SK-N-SH treated with all-trans-retinoic acid at 6 μM for 48 hours (cell line): ENCODE measurements around the gene LIN9.

Experiments used
- ATAC-seq: fragments of 200-7000 bp; cut with Tn5 transposase; 3 replicates; pipeline ENCODE4 v1.9.1; 2020; ENCODE audit warnings: mild to moderate bottlenecking, moderate library complexity
- ARNTL ChIP-seq: fragments of 450-650 bp; formaldehyde crosslinking; IDR thresholded peaks from 2 replicates; pipeline ENCODE4 v1.5.0; 2020; ENCODE audit warnings: low read depth, mild to moderate bottlenecking, moderate library complexity, borderline replicate concordance
- BACH2 ChIP-seq: fragments of 250-450 bp; sonication (Bioruptor Pico); IDR thresholded peaks from 2 replicates; pipeline ENCODE4 v1.9.0; 2021; ENCODE audit warnings: mild to moderate bottlenecking, borderline replicate concordance
- CSDC2 ChIP-seq: fragments of 250-450 bp; sonication (Bioruptor Pico); IDR thresholded peaks from 2 replicates; pipeline ENCODE4 v1.5.0; 2020; ENCODE audit warnings: mild to moderate bottlenecking, moderate library complexity
- ESRRG ChIP-seq: fragments of 250-450 bp; sonication (Bioruptor Pico); IDR thresholded peaks from 2 replicates; pipeline ENCODE4 v1.6.1; 2021; ENCODE audit warnings: mild to moderate bottlenecking
- GLIS3 ChIP-seq: fragments of 250-450 bp; sonication (Bioruptor Pico); IDR thresholded peaks from 2 replicates; pipeline ENCODE4 v1.5.0; 2020; ENCODE audit warnings: mild to moderate bottlenecking, moderate library complexity
- ISL1 ChIP-seq: fragments of 250-450 bp; sonication (Bioruptor Pico); IDR thresholded peaks from 2 replicates; pipeline ENCODE4 v2.1.2; 2022; ENCODE audit warnings: mild to moderate bottlenecking, moderate library complexity
- OSR1 ChIP-seq: fragments of 250-450 bp; sonication (Bioruptor Pico); IDR thresholded peaks from 2 replicates; pipeline ENCODE4 v1.8.0; 2022; ENCODE audit warnings: moderate library complexity, mild to moderate bottlenecking, inconsistent platforms
- SNAI2 ChIP-seq: fragments of 250-450 bp; sonication (Bioruptor Pico); IDR thresholded peaks from 2 replicates; pipeline ENCODE4 v1.5.0; 2020; ENCODE audit warnings: mild to moderate bottlenecking, moderate library complexity
- TCF4 ChIP-seq: fragments of 250-450 bp; sonication (Bioruptor Pico); IDR thresholded peaks from 2 replicates; pipeline ENCODE4 v1.8.0; 2021; ENCODE audit warnings: mild to moderate bottlenecking, moderate library complexity, borderline replicate concordance
- ZC3H10 ChIP-seq: fragments of 250-450 bp; sonication (Bioruptor Pico); IDR thresholded peaks from 2 replicates; pipeline ENCODE4 v1.5.1; 2021; ENCODE audit warnings: mild to moderate bottlenecking, moderate library complexity
- ZFP3 ChIP-seq: fragments of 250-450 bp; sonication (Bioruptor Pico); IDR thresholded peaks from 2 replicates; pipeline ENCODE4 v1.5.0; 2020; ENCODE audit warnings: mild to moderate bottlenecking, moderate library complexity
- ZFP30 ChIP-seq: fragments of 450-650 bp; formaldehyde crosslinking; IDR thresholded peaks from 2 replicates; pipeline ENCODE4 v1.5.0; 2022; ENCODE audit warnings: mild to moderate bottlenecking, moderate library complexity
- ZNF565 ChIP-seq: fragments of 450-650 bp; formaldehyde crosslinking; conservative IDR thresholded peaks from 2 replicates; pipeline ENCODE4 v1.5.0; 2020; ENCODE audit warnings: low read depth, mild to moderate bottlenecking, moderate library complexity
- ZNF70 ChIP-seq: fragments of 450-650 bp; formaldehyde crosslinking; IDR thresholded peaks from 2 replicates; pipeline ENCODE4 v1.5.0; 2020; ENCODE audit warnings: mild to moderate bottlenecking, moderate library complexity
- ZNF8 ChIP-seq: fragments of 450-650 bp; formaldehyde crosslinking; IDR thresholded peaks from 2 replicates; pipeline ENCODE4 v1.5.0; 2020; ENCODE audit warnings: mild to moderate bottlenecking, moderate library complexity
- TF ChIP-seq, protein P1 (sequence below): fragments of 250-450 bp; sonication (Bioruptor Pico); IDR thresholded peaks from 2 replicates; pipeline ENCODE4 v1.5.1; 2021; ENCODE audit warnings: mild to moderate bottlenecking, moderate library complexity
- TF ChIP-seq, protein P2 (sequence below): fragments of 250-450 bp; sonication (Bioruptor Pico); IDR thresholded peaks from 2 replicates; pipeline ENCODE4 v1.8.0; 2021; ENCODE audit warnings: low read depth, mild to moderate bottlenecking, moderate library complexity, borderline replicate concordance
- TF ChIP-seq, protein P3 (sequence below): fragments of 250-450 bp; sonication (Bioruptor Pico); IDR thresholded peaks from 2 replicates; pipeline ENCODE4 v1.5.1; 2020; ENCODE audit warnings: low read depth, mild to moderate bottlenecking, moderate library complexity
- TF ChIP-seq, protein P4 (sequence below): fragments of 250-450 bp; sonication (Bioruptor Pico); IDR thresholded peaks from 2 replicates; pipeline ENCODE4 v1.8.0; 2020; ENCODE audit warnings: mild to moderate bottlenecking, moderate library complexity, borderline replicate concordance
- TF ChIP-seq, protein P5 (sequence below): fragments of 250-450 bp; sonication (Bioruptor Pico); IDR thresholded peaks from 2 replicates; pipeline ENCODE4 v1.5.0; 2020; ENCODE audit warnings: mild to moderate bottlenecking, moderate library complexity

LIN9 gene

DNA sequence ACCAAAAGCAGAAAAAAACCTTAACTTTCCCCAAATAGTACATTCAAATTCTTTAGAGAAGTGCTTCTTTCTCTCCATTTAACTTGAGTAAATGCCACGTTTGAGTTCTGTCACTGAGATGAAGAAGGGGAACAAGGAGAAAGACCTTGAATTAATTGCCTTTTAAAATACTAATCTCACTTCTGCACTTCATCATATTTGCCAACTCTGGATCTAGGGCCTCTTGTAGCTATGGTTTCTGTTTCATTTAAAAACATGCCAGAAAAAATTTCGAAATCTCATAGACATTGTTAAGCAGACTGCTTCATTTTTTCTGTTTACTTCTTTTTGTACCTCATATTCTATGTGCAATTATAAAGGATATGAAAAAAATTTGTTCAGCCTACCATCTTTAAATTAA lies 60.9 kb downstream of the LIN9 start (continued):
- TF ChIP-seq, protein P1, sequence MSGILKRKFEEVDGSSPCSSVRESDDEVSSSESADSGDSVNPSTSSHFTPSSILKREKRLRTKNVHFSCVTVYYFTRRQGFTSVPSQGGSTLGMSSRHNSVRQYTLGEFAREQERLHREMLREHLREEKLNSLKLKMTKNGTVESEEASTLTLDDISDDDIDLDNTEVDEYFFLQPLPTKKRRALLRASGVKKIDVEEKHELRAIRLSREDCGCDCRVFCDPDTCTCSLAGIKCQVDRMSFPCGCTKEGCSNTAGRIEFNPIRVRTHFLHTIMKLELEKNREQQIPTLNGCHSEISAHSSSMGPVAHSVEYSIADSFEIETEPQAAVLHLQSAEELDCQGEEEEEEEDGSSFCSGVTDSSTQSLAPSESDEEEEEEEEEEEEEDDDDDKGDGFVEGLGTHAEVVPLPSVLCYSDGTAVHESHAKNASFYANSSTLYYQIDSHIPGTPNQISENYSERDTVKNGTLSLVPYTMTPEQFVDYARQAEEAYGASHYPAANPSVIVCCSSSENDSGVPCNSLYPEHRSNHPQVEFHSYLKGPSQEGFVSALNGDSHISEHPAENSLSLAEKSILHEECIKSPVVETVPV (CRISPR knock-in tag): no peak

DNA sequence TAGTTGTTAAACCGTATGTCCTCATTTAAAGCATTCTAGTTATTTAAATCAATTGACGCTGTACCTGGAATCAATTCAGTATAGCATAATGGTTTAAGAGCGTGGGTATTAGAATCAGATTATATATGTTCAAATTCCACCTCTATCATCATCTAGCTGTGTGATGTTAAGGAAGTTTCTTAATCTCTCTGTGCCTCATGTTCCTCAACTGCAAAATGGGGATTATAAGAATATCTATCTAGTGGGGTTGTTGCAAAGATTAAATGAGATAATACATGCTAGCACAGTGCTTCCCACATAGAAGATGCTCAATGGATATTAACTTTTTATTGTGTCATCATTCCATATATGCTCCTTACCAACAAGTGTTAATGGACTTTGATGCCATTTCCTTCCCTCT lies 69.5 kb downstream of the LIN9 start:
- no peak for ATAC-seq

DNA sequence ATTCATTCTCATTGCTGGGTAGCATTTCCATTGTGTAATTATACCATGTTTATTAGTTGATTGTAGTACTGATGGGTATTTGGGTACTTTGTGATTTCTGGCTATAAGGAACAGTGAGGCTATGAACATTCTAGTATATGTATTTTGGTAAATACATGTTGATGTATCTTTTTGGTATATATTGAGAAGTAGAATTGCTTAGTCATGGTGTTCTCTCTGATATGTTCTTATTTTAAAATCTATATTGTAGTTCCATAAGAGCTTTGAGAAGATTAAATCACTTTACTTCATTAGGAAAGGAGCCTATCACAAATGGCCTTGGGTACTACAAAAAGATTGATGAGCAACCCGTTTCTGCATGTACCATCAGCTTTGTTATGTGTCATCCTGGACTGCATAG lies 72.1 kb downstream of the LIN9 start:
- ATAC-seq: no peak
- no peak for TF ChIP-seq BACH2 (CRISPR knock-in tag)
- no peak for TF ChIP-seq ISL1 (CRISPR knock-in tag)
- TF ChIP-seq, protein P2, sequence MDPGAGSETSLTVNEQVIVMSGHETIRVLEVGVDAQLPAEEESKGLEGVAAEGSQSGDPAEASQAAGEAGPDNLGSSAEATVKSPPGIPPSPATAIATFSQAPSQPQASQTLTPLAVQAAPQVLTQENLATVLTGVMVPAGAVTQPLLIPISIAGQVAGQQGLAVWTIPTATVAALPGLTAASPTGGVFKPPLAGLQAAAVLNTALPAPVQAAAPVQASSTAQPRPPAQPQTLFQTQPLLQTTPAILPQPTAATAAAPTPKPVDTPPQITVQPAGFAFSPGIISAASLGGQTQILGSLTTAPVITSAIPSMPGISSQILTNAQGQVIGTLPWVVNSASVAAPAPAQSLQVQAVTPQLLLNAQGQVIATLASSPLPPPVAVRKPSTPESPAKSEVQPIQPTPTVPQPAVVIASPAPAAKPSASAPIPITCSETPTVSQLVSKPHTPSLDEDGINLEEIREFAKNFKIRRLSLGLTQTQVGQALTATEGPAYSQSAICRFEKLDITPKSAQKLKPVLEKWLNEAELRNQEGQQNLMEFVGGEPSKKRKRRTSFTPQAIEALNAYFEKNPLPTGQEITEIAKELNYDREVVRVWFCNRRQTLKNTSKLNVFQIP (CRISPR knock-in tag): no peak
- no peak for TF ChIP-seq ZFP30 (CRISPR knock-in tag)
- no peak for TF ChIP-seq ZNF565 (CRISPR knock-in tag)
- TF ChIP-seq, protein P1 (CRISPR knock-in tag): no peak
- no peak for TF ChIP-seq SNAI2 (CRISPR knock-in tag)
- TF ChIP-seq TCF4 (CRISPR knock-in tag): no peak
- TF ChIP-seq, protein P3, sequence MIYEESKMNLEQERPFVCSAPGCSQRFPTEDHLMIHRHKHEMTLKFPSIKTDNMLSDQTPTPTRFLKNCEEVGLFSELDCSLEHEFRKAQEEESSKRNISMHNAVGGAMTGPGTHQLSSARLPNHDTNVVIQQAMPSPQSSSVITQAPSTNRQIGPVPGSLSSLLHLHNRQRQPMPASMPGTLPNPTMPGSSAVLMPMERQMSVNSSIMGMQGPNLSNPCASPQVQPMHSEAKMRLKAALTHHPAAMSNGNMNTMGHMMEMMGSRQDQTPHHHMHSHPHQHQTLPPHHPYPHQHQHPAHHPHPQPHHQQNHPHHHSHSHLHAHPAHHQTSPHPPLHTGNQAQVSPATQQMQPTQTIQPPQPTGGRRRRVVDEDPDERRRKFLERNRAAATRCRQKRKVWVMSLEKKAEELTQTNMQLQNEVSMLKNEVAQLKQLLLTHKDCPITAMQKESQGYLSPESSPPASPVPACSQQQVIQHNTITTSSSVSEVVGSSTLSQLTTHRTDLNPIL (CRISPR knock-in tag): no peak
- TF ChIP-seq ZFP3: no peak
- TF ChIP-seq OSR1 (CRISPR knock-in tag): no peak
- TF ChIP-seq CSDC2 (CRISPR knock-in tag): no peak
- TF ChIP-seq, all 23 proteins: peak for 0

More for the DNA sequence above, 69.5 kb downstream of the LIN9 start:
- TF ChIP-seq, protein P2 (CRISPR knock-in tag): no peak
- TF ChIP-seq ZC3H10 (no peak), BACH2 (CRISPR knock-in tag) (no peak), GLIS3 (CRISPR knock-in tag) (no peak), ESRRG (CRISPR knock-in tag) (no peak), CSDC2 (CRISPR knock-in tag) (no peak), SNAI2 (CRISPR knock-in tag) (no peak), ZNF8 (CRISPR knock-in tag) (no peak)
- TF ChIP-seq, protein P3 (CRISPR knock-in tag): no peak

DNA sequence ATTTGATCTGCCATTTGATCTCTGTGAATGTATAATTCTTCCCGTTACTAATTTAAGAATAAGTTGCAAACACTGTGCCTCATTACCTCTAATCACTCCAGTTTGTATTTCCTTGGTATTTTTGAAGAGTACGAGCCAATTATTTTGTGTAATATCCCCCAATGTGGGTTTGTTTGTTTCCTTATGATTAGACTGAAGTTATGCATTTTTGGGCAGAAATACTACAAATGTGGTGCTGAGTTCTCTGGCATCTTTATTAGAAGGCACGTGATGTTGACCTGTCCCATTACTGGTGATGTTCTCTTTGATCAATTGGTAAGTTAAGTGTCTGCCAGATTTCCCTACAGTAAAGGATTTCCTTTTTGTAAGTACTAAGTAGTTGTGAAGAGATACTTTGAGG lies 75.2 kb downstream of the LIN9 start:
- TF ChIP-seq, protein P4, sequence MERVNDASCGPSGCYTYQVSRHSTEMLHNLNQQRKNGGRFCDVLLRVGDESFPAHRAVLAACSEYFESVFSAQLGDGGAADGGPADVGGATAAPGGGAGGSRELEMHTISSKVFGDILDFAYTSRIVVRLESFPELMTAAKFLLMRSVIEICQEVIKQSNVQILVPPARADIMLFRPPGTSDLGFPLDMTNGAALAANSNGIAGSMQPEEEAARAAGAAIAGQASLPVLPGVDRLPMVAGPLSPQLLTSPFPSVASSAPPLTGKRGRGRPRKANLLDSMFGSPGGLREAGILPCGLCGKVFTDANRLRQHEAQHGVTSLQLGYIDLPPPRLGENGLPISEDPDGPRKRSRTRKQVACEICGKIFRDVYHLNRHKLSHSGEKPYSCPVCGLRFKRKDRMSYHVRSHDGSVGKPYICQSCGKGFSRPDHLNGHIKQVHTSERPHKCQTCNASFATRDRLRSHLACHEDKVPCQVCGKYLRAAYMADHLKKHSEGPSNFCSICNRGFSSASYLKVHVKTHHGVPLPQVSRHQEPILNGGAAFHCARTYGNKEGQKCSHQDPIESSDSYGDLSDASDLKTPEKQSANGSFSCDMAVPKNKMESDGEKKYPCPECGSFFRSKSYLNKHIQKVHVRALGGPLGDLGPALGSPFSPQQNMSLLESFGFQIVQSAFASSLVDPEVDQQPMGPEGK (CRISPR knock-in tag): no peak
- TF ChIP-seq ZNF70 (CRISPR knock-in tag) (no peak), ESRRG (CRISPR knock-in tag) (no peak), ZFP3 (no peak), SNAI2 (CRISPR knock-in tag) (no peak), ARNTL (CRISPR knock-in tag) (no peak)
- TF ChIP-seq, protein P5, sequence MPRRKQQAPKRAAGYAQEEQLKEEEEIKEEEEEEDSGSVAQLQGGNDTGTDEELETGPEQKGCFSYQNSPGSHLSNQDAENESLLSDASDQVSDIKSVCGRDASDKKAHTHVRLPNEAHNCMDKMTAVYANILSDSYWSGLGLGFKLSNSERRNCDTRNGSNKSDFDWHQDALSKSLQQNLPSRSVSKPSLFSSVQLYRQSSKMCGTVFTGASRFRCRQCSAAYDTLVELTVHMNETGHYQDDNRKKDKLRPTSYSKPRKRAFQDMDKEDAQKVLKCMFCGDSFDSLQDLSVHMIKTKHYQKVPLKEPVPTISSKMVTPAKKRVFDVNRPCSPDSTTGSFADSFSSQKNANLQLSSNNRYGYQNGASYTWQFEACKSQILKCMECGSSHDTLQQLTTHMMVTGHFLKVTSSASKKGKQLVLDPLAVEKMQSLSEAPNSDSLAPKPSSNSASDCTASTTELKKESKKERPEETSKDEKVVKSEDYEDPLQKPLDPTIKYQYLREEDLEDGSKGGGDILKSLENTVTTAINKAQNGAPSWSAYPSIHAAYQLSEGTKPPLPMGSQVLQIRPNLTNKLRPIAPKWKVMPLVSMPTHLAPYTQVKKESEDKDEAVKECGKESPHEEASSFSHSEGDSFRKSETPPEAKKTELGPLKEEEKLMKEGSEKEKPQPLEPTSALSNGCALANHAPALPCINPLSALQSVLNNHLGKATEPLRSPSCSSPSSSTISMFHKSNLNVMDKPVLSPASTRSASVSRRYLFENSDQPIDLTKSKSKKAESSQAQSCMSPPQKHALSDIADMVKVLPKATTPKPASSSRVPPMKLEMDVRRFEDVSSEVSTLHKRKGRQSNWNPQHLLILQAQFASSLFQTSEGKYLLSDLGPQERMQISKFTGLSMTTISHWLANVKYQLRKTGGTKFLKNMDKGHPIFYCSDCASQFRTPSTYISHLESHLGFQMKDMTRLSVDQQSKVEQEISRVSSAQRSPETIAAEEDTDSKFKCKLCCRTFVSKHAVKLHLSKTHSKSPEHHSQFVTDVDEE (CRISPR knock-in tag): no peak
- no peak for ATAC-seq
